Glutamatergic neuron (in vitro differentiated cells): Measurements from ENCODE around the gene SYNPR. TPM values are rescaled to one million over a fixed set of nuclear protein-coding genes. Genes with fewer than 3 reads are reported as not detected.

Experiments
- DNase-seq: peaks from one replicate; pipeline ENCODE4 v3.0.0; 2022
- H3K27ac Mint-ChIP-seq: one replicate; pipeline ENCODE4 v1.8.0; 2020; ENCODE audit warnings: mild to moderate bottlenecking, mixed read lengths, inconsistent platforms; ENCODE audit not compliant: unreplicated experiment
- H3K27me3 Mint-ChIP-seq: one replicate; pipeline ENCODE4 v1.8.0; 2020; ENCODE audit warnings: mild to moderate bottlenecking, moderate library complexity, mixed read lengths, inconsistent platforms; ENCODE audit not compliant: unreplicated experiment
- H3K36me3 Mint-ChIP-seq: one replicate; pipeline ENCODE4 v1.8.0; 2020; ENCODE audit warnings: mild to moderate bottlenecking, mixed read lengths, inconsistent platforms; ENCODE audit not compliant: unreplicated experiment
- H3K4me1 Mint-ChIP-seq: one replicate; pipeline ENCODE4 v1.8.0; 2020; ENCODE audit warnings: mild to moderate bottlenecking, low read depth, mixed read lengths, inconsistent platforms; ENCODE audit not compliant: unreplicated experiment
- H3K4me3 Mint-ChIP-seq: one replicate; pipeline ENCODE4 v1.8.0; 2020; ENCODE audit warnings: mild to moderate bottlenecking, mixed read lengths, inconsistent platforms; ENCODE audit not compliant: unreplicated experiment
- H3K9me3 Mint-ChIP-seq: one replicate; pipeline ENCODE4 v1.8.0; 2020; ENCODE audit warnings: mild to moderate bottlenecking, moderate library complexity, mixed read lengths, inconsistent platforms; ENCODE audit not compliant: unreplicated experiment
- CTCF ChIP-seq: fragments of 200-600 bp; sonication (generic); IDR thresholded peaks from one replicate; pipeline ENCODE4 v1.5.0; 2021; ENCODE audit not compliant: partially characterized antibody, unreplicated experiment
- total RNA-seq: library from RNA; stranded (reverse); fragmentation: NEBNext Ultra II Directional; extraction: Animal tissue kit (Norgen Biotek cat#: 25700); gene quantifications from one replicate; pipeline ENCODE4 v1.2.1, GENCODE V29; 2021; ENCODE audit not compliant: unreplicated experiment

SYNPR gene
- total RNA-seq, 1 donor from 2014 or later, result 6.1 TPM

- Mint-ChIP-seq H3K27ac (no peak overlapping the region), H3K4me1 (no peaks in the 10 kb centered on the region), H3K9me3 (no peaks in the 10 kb centered on the region), H3K36me3 (no peaks in the 10 kb centered on the region), H3K27me3 (peaks cover 2% of the 10 kb centered on the region), H3K4me3 (no peak overlapping the region)
- no peak for DNase-seq
- TF ChIP-seq CTCF, result no peak
These were observed 106.3 kb downstream of the SYNPR start for GRCh38 chr3:63384382-63384781.

DNA sequence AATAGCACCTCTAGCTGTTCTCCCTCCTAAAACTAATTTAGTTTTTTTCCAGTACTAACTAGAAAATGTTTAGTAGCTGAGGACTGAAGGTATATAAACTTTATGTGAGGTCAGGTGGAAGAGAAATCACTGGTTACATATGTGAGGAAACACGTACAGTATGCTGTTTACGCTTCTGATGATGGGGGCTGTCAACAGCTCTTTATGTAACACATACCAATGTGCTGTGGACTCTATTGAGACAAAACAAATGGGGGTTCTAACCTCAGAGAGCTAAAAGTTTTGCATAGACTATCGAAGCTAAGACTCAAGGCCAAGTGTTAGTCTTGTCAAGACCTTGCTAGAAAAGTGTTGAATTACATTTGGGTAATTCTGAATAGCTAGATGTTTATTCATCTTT is 107.5 kb downstream of the SYNPR start:
- peaks cover 2% of the 10 kb centered on the region for H3K27me3 Mint-ChIP-seq
- no peaks in the 10 kb centered on the region for H3K36me3 Mint-ChIP-seq
- DNase-seq, result no peak

DNA sequence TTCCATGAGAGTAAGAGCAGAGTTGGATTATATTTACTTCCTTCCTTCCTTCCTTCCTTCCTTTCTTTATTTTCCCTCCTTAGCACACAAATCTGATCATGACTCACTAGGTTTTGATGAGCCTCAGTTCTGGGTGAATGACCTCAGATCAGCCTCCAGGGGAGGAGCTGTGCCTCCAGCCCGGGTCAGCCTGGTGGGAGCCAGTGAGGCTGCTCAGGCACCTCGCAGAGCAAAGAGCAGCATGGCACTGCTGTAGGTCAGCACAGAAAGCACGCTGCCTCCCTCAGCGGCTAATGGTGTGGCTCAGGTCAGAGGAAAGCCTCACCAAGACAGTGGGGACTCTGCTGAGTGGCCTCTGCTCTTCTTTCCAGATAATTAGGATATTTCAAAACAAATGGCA is 108.5 kb downstream of the SYNPR start:
- no peak for TF ChIP-seq CTCF
- peak; percentile 34 for DNase-seq
- H3K27ac Mint-ChIP-seq, result no peak overlapping the region
- peaks cover 2% of the 10 kb centered on the region for H3K27me3 Mint-ChIP-seq
- no peaks in the 10 kb centered on the region for H3K36me3 Mint-ChIP-seq
- no peaks in the 10 kb centered on the region for H3K4me1 Mint-ChIP-seq
- H3K9me3 Mint-ChIP-seq, result no peaks in the 10 kb centered on the region
- H3K4me3 Mint-ChIP-seq, result no peak overlapping the region

More for the DNA sequence above, 107.5 kb downstream of the SYNPR start:
- no peak for TF ChIP-seq CTCF
- Mint-ChIP-seq H3K4me3 (no peak overlapping the region), H3K4me1 (no peaks in the 10 kb centered on the region), H3K27ac (no peak overlapping the region), H3K9me3 (no peaks in the 10 kb centered on the region)

DNA sequence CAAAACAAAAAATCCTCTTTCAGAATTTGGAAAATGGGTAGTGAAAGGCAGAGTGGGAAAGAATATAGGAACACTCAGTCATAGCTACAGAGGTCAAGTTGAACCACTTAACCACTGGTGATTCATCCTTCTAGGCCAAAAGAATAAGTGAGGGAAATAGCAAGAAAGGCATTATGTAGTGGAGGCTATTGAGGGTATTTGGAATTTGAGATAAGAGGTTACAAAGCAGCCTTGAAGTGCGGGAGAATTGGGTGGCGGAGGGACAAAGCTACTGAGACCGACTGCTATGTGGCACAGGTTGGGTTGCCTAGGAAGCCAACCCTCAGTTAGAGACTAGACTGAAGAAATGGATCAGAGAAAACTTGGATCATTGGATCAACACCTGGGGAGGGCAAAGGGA is 109.5 kb downstream of the SYNPR start:
- H3K4me3 Mint-ChIP-seq, result no peak overlapping the region
- no peaks in the 10 kb centered on the region for H3K9me3 Mint-ChIP-seq
- H3K27ac Mint-ChIP-seq, result no peak overlapping the region
- no peak for TF ChIP-seq CTCF
- no peak for DNase-seq
- no peaks in the 10 kb centered on the region for H3K4me1 Mint-ChIP-seq
- H3K36me3 Mint-ChIP-seq, result no peaks in the 10 kb centered on the region
- H3K27me3 Mint-ChIP-seq, result peaks cover 2% of the 10 kb centered on the region

DNA sequence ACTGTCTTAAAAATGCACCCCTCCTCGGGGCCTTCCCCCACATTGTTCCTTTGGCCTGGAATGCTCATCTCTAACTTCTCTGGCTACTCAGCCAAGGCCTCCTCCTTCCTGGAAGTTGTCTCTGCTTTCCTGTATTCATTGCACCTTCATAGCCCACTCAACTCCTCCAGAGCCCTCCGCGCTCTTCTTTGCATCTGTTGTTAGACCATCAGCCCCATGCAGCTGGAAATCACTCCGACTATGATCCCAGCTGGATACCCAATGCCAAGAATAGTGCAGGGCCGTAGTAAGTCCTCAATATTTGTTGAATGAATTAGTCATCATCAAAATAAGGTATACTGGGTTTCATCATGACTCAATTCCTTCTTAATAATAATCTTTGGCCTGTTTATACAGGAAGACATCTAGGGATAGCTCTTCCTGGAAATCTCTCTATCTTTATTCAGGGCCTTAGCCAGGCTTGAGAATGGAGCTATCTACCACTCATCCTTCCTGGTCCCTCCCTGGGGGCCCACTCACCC is 112.7 kb downstream of the SYNPR start:
- Mint-ChIP-seq H3K9me3 (no peaks in the 10 kb centered on the region), H3K4me1 (no peaks in the 10 kb centered on the region), H3K36me3 (no peaks in the 10 kb centered on the region), H3K4me3 (no peak overlapping the region), H3K27ac (no peak overlapping the region), H3K27me3 (peaks cover 2% of the 10 kb centered on the region)
- TF ChIP-seq CTCF, result no peak
- DNase-seq, result no peak
